HCT116 (cell line): Measurements from ENCODE around the gene GPR39. TPM values are rescaled to one million over a fixed set of nuclear protein-coding genes. Genes with fewer than 3 reads are reported as not detected.

Source experiments
- ATAC-seq: fragments of 200-7000 bp; cut with Tn5 transposase; 2 replicates; pipeline ENCODE4 v1.9.1; 2020; ENCODE audit warnings: mild to moderate bottlenecking, moderate library complexity
- BruUV-seq: library from RNA; stranded (reverse); fragments of 400-500 nt; replicated peaks from 2 replicates; lab custom pipeline; 2021; lab: Mats Ljungman, UMichigan
- CTCF ChIA-PET: fragments of 300-600 bp; sonication (Branson Sonifier 250); formaldehyde crosslinking; loops from one replicate; lab custom pipeline; 2021; ENCODE audit warnings: antibody characterized with exemption; lab: Charles Lee
- POLR2A ChIA-PET: fragments of 300-600, 350-600 bp; sonication (Branson Sonifier 250); formaldehyde crosslinking; loops from one replicate; lab custom pipeline; 2021; ENCODE audit warnings: antibody characterized with exemption; lab: Charles Lee
- RAD21 ChIA-PET, 2 experiments: fragments of 300-600 bp; sonication (Branson Sonifier 250); formaldehyde crosslinking; loops; one replicate each; lab custom pipeline; 2023; ENCODE audit warnings: low total read pairs in 2 of 2; ENCODE audit not compliant: uncharacterized antibody in 2 of 2, unreplicated experiment in 2 of 2, low non-redundant PET in 1 of 2; lab: Charles Lee
- DNase-seq: peaks from one replicate; pipeline ENCODE4 v3.0.0-alpha.2; 2010; ENCODE audit warnings: low read depth, low spot score
- H2AFZ ChIP-seq: fragments of 200-600 bp; shearing (Covaris generic), sonication (generic); 2 replicates; pipeline ENCODE4 v1.6.1; 2017; ENCODE audit warnings: low read depth, mixed run types, mixed read lengths, antibody characterized with exemption, low read length; ENCODE audit not compliant: poor library complexity, severe bottlenecking
- H3K27ac ChIP-seq: 2 replicates; pipeline ENCODE4 v1.5.1; 2012; ENCODE audit warnings: low read depth, low read length
- H3K27me3 ChIP-seq: fragments of 200-600 bp; sonication (generic); 2 replicates; pipeline ENCODE4 v1.6.1; 2016; ENCODE audit warnings: mixed run types, low read length, mixed read lengths; ENCODE audit not compliant: insufficient read depth
- H3K36me3 ChIP-seq, 2 experiments: fragments of 200-500 bp in 1 of 2; fragments of 200-600 bp in 1 of 2; sonication (Bioruptor generic) in 1 of 2; sonication (generic) in 1 of 2; 2 replicates each; pipeline versions ENCODE4 v1.5.1 to v1.6.1; 2014 to 2016; ENCODE audit warnings: low read length in 2 of 2, inconsistent platforms in 1 of 2, mixed read lengths in 1 of 2, mixed run types in 1 of 2; ENCODE audit not compliant: insufficient read depth in 2 of 2, control insufficient read depth in 1 of 2
- H3K4me1 ChIP-seq, 2 experiments: fragments of 200-600 bp in 1 of 2; sonication (generic) in 1 of 2; 2 replicates each; pipeline versions ENCODE4 v1.5.1 to v1.6.1; 2012 to 2017; ENCODE audit warnings: low read length in 2 of 2, inconsistent platforms in 1 of 2, mild to moderate bottlenecking in 1 of 2, mixed read lengths in 1 of 2, mixed run types in 1 of 2, moderate library complexity in 1 of 2; ENCODE audit not compliant: insufficient read depth in 2 of 2, control insufficient read depth in 1 of 2
- H3K4me2 ChIP-seq: fragments of 200-600 bp; sonication (generic); 2 replicates; pipeline ENCODE4 v1.6.1; 2017; ENCODE audit warnings: mixed run types, low read length, mixed read lengths
- H3K4me3 ChIP-seq, 2 experiments: fragments of 200-600 bp in 1 of 2; sonication (generic) in 1 of 2; replicated peaks in 1 of 2; 2 replicates each; pipeline ENCODE4 v1.5.1; 2011 to 2016; ENCODE audit warnings: low read length in 2 of 2, control low read depth in 1 of 2, low read depth in 1 of 2, mild to moderate bottlenecking in 1 of 2, mixed read lengths in 1 of 2, mixed run types in 1 of 2
- H3K79me2 ChIP-seq: fragments of 200-600 bp; sonication (generic); 2 replicates; pipeline ENCODE4 v1.6.1; 2017; ENCODE audit warnings: mild to moderate bottlenecking, mixed run types, low read length, moderate library complexity, mixed read lengths; ENCODE audit not compliant: insufficient read depth
- H3K9ac ChIP-seq: fragments of 200-600 bp; sonication (generic); 2 replicates; pipeline ENCODE4 v1.6.1; 2016; ENCODE audit warnings: low read length, mixed read lengths
- H3K9me2 ChIP-seq: fragments of 200-600 bp; sonication (generic), shearing (Covaris generic); 2 replicates; pipeline ENCODE4 v1.6.1; 2017; ENCODE audit warnings: mixed run types, mild to moderate bottlenecking, moderate library complexity; ENCODE audit not compliant: insufficient read depth
- H3K9me3 ChIP-seq, 2 experiments: fragments of 200-500 bp in 1 of 2; fragments of 200-600 bp in 1 of 2; sonication (Bioruptor generic) in 1 of 2; sonication (generic) in 1 of 2; 2 replicates each; pipeline ENCODE4 v1.6.1; 2014 to 2017; ENCODE audit warnings: low read length in 2 of 2, mixed read lengths in 2 of 2, inconsistent platforms in 1 of 2, low read depth in 1 of 2, mild to moderate bottlenecking in 1 of 2, mixed run types in 1 of 2, moderate library complexity in 1 of 2; ENCODE audit not compliant: control insufficient read depth in 1 of 2, insufficient read depth in 1 of 2
- H4K20me1 ChIP-seq: fragments of 200-600 bp; sonication (generic), shearing (Covaris generic); 2 replicates; pipeline ENCODE4 v1.6.1; 2017; ENCODE audit warnings: mixed run types, mild to moderate bottlenecking, moderate library complexity; ENCODE audit not compliant: insufficient read depth
- ATF3 ChIP-seq: IDR thresholded peaks from 2 replicates; pipeline ENCODE4 v1.6.1; 2012
- CBX3 ChIP-seq: IDR thresholded peaks from 2 replicates; pipeline ENCODE4 v1.6.1; 2012; ENCODE audit warnings: low read depth
- CEBPB ChIP-seq: IDR thresholded peaks from 2 replicates; pipeline ENCODE4 v1.6.1; 2012; ENCODE audit warnings: low read depth
- ELF1 ChIP-seq: IDR thresholded peaks from 2 replicates; pipeline ENCODE4 v1.6.1; 2012; ENCODE audit warnings: low read depth, borderline replicate concordance
- EZH2 ChIP-seq: fragments of 200-600 bp; sonication (generic); IDR thresholded peaks from 2 replicates; pipeline ENCODE4 v1.6.1; 2017; ENCODE audit warnings: antibody characterized with exemption, mixed run types
- EZH2phosphoT487 ChIP-seq: fragments of 200-600 bp; IDR thresholded peaks from 2 replicates; pipeline ENCODE4 v1.6.1; 2018; ENCODE audit warnings: antibody characterized with exemption, borderline replicate concordance
- FOSL1 ChIP-seq: IDR thresholded peaks from 2 replicates; pipeline ENCODE4 v1.6.1; 2012; ENCODE audit warnings: low read depth
- POLR2A ChIP-seq: IDR thresholded peaks from 2 replicates; pipeline ENCODE4 v1.7.0; 2011; ENCODE audit warnings: borderline replicate concordance; ENCODE audit not compliant: insufficient read depth, insufficient read length; ENCODE audit errors: extremely low read depth
- POLR2AphosphoS5 ChIP-seq: IDR thresholded peaks from 2 replicates; pipeline ENCODE4 v1.6.1; 2011; ENCODE audit warnings: mild to moderate bottlenecking, low read depth, low read length, moderate library complexity
- RAD21 ChIP-seq: IDR thresholded peaks from 2 replicates; pipeline ENCODE4 v1.6.1; 2012; ENCODE audit warnings: low read depth, mild to moderate bottlenecking
- REST ChIP-seq: IDR thresholded peaks from 2 replicates; pipeline ENCODE4 v1.6.1; 2012; ENCODE audit warnings: low read depth
- SIN3A ChIP-seq: IDR thresholded peaks from 2 replicates; pipeline ENCODE4 v1.6.1; 2012; ENCODE audit warnings: low read depth
- SP1 ChIP-seq: IDR thresholded peaks from 2 replicates; pipeline ENCODE4 v1.6.1; 2012; ENCODE audit warnings: low read depth
- SRF ChIP-seq: IDR thresholded peaks from 2 replicates; pipeline ENCODE4 v1.6.1; 2012; ENCODE audit warnings: low read depth
- TCF7L2 ChIP-seq: IDR thresholded peaks from 2 replicates; pipeline ENCODE4 v1.7.0; 2011; ENCODE audit warnings: borderline replicate concordance, inconsistent platforms; ENCODE audit not compliant: insufficient read depth, insufficient read length; ENCODE audit errors: extremely low read depth
- YY1 ChIP-seq: IDR thresholded peaks from 2 replicates; pipeline ENCODE4 v1.6.1; 2011; ENCODE audit warnings: low read length, low read depth, moderate library complexity, mild to moderate bottlenecking; ENCODE audit not compliant: insufficient replicate concordance; ENCODE audit errors: extremely low read depth
- ZBTB33 ChIP-seq: IDR thresholded peaks from 2 replicates; pipeline ENCODE4 v1.6.1; 2011; ENCODE audit warnings: mild to moderate bottlenecking, low read length, moderate library complexity; ENCODE audit not compliant: insufficient replicate concordance; ENCODE audit errors: extremely low read depth
- ZFX ChIP-seq: fragments of 450-650 bp; IDR thresholded peaks from 2 replicates; pipeline ENCODE4 v1.6.1; 2017
- ZNF274 ChIP-seq: fragments of 200-500 bp; sonication (Bioruptor generic); IDR thresholded peaks from 2 replicates; pipeline ENCODE4 v1.6.1; 2014; ENCODE audit warnings: mild to moderate bottlenecking, low read depth, low read length, inconsistent platforms
- intact Hi-C: fragments of 100-400 bp; cut with micrococcal nuclease; formaldehyde crosslinking; loops from 2 replicates; pipeline ENCODE4 v1.10.0; 2022
- total RNA-seq: library from RNA; stranded (reverse); gene quantifications from one replicate; pipeline ENCODE4 v1.2.1, GENCODE V29; 2021; ENCODE audit not compliant: unreplicated experiment
- TF ChIP-seq, protein P1 (sequence below), 3 experiments: fragments of 200-600 bp in 1 of 3; sonication (generic) in 1 of 3; IDR thresholded peaks in 2 of 3; conservative IDR thresholded peaks in 1 of 3; 2 replicates each; pipeline ENCODE4 v1.5.1; 2012 to 2017; ENCODE audit warnings: low read depth in 2 of 3, low read length in 2 of 3, antibody characterized with exemption in 1 of 3, borderline replicate concordance in 1 of 3, control low read depth in 1 of 3, mild to moderate bottlenecking in 1 of 3, mixed read lengths in 1 of 3, mixed run types in 1 of 3, moderate library complexity in 1 of 3; ENCODE audit not compliant: insufficient read depth in 1 of 3

GPR39 gene
- total RNA-seq, 1 experiment from 2014 or later = 5.1 TPM

GRCh38 chr2:132448331-132448730 is 31.7 kb downstream of the GPR39 start:
- intact Hi-C loops = loop anchor here (5.0 kb wide), 1 partner anchor 181 kb away; no protein-coding TSS in a partner anchor
- Histone ChIP-seq H3K9me3 (no peaks in the 10 kb centered on the region), H2AFZ (no peak overlapping the region), H3K27ac (no peak overlapping the region), H3K9ac (no peak overlapping the region), H3K4me3 (no peak overlapping the region), H3K36me3 (no peaks in the 10 kb centered on the region)
- no peak for ATAC-seq
- CTCF ChIA-PET = interaction anchor here (0.8 to 3.3 kb wide), 6 partner anchors 9 to 99 kb away, joined by 3 to 20 read pairs (median 4); partner anchors contain the start of gene GPR39
- DNase-seq = no peak
- TF ChIP-seq REST (no peak), ATF3 (no peak), SIN3A (no peak), SP1 (no peak), SRF (no peak), EZH2phosphoT487 (no peak), TCF7L2 (no peak), EZH2 (no peak), FOSL1 (no peak), POLR2A (no peak), RAD21 (no peak), ELF1 (no peak), YY1 (no peak), ZBTB33 (no peak), CEBPB (no peak), ZNF274 (no peak), CBX3 (no peak), POLR2AphosphoS5 (no peak), ZFX (no peak)
- TF ChIP-seq, protein P1, sequence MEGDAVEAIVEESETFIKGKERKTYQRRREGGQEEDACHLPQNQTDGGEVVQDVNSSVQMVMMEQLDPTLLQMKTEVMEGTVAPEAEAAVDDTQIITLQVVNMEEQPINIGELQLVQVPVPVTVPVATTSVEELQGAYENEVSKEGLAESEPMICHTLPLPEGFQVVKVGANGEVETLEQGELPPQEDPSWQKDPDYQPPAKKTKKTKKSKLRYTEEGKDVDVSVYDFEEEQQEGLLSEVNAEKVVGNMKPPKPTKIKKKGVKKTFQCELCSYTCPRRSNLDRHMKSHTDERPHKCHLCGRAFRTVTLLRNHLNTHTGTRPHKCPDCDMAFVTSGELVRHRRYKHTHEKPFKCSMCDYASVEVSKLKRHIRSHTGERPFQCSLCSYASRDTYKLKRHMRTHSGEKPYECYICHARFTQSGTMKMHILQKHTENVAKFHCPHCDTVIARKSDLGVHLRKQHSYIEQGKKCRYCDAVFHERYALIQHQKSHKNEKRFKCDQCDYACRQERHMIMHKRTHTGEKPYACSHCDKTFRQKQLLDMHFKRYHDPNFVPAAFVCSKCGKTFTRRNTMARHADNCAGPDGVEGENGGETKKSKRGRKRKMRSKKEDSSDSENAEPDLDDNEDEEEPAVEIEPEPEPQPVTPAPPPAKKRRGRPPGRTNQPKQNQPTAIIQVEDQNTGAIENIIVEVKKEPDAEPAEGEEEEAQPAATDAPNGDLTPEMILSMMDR (IDR thresholded peaks at IDR 0.05 in 2 of 3, conservative IDR thresholded peaks at IDR 0.05 in 1 of 3; ENCODE audit: borderline replicate concordance in 1 of 3, insufficient read depth in 1 of 3, low read depth in 2 of 3, low read length in 2 of 3) = no peak
- TF ChIP-seq, all 23 proteins: peak for 0
- H3K9me2 ChIP-seq = no peaks in the 10 kb centered on the region
- H3K79me2 ChIP-seq = no peaks in the 10 kb centered on the region
- H3K4me1 ChIP-seq = peaks cover 0 to 17% of the 10 kb centered on the region in 2 experiments; a peak in 1 of 4 replicates
- ChIA-PET RAD21 (interaction anchor here (0.9 to 1.8 kb wide), 3 partner anchors 11 to 100 kb away, joined by 3 to 5 read pairs (median 3); partner anchors contain the start of gene GPR39 (in 1 of the 2)), POLR2A (interaction anchor here (1.3 kb wide), 1 partner anchor 9 kb away, joined by 3 read pairs; no protein-coding TSS in a partner anchor)
- H4K20me1 ChIP-seq = no peaks in the 10 kb centered on the region
- no TSS peak for BruUV-seq
- no peaks in the 10 kb centered on the region for H3K27me3 ChIP-seq
- no peak overlapping the region for H3K4me2 ChIP-seq
